ENCODE results near the gene STAC.
"Not testable (repeated sequence)": the region's sequence is repeated elsewhere in the genome, so short reads cannot be mapped to it uniquely, and the experiment has no call there.

DNA sequence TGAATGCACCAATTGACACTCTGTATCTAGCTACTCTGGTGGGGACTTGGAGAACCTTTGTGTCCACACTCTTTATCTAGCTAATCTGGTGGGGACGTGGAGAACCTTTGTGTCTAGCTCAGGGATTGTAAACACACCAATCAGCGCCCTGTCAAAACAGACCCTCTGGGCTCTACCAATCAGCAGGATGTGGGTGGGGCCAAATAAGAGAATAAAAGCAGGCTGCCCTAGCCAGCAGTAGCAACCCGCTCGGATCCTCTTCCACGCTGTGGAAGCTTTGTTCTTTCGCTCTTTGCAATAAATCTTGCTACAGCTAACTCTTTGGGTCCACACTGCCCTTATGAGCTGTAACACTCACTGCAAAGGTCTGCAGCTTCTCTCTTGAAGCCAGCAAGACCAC, 73.6 kb downstream of the STAC start:
- not testable (repeated sequence) for TF ChIP-seq POLR2A (IDR thresholded peaks at IDR 0.05); CTCF (IDR thresholded peaks at IDR 0.05 in 4 of 5, conservative IDR thresholded peaks at IDR 0.05 in 1 of 5)

Measured in gastrocnemius medialis (tissue), 4 donors.